IMR-90 (cell line): ENCODE data around the gene DOCK2. TPM values are rescaled to one million over a fixed set of nuclear protein-coding genes. Genes with fewer than 3 reads are reported as not detected.

ENCODE experiments used
- ATAC-seq: fragments of 200-7000 bp; cut with Tn5 transposase; 2 replicates; pipeline ENCODE4 v1.9.1; 2020; ENCODE audit warnings: low read depth, mild to moderate bottlenecking, moderate library complexity
- BruUV-seq: library from RNA; stranded (reverse); fragments of 400-500 nt; replicated peaks from 2 replicates; lab custom pipeline; 2021; lab: Mats Ljungman, UMichigan
- CTCF ChIA-PET: fragments of 300-600 bp; formaldehyde crosslinking; extraction: SDS; loops from one replicate; lab custom pipeline; 2021; ENCODE audit warnings: antibody characterized with exemption; lab: Yijun Ruan, JAX
- POLR2A ChIA-PET: fragments of 300-600 bp; sonication (Branson Sonifier 250); formaldehyde crosslinking; loops from one replicate; lab custom pipeline; 2022; ENCODE audit warnings: antibody characterized with exemption; ENCODE audit not compliant: unreplicated experiment; lab: Charles Lee
- DNase-seq: peaks from one replicate; pipeline ENCODE4 v3.0.0; 2013
- H2AFZ ChIP-seq: replicated peaks from 2 replicates; pipeline ENCODE3; 2013; ENCODE audit warnings: low read length, mild to moderate bottlenecking; ENCODE audit not compliant: poor library complexity
- H2AK5ac ChIP-seq: 2 replicates; pipeline ENCODE4 v1.6.1; 2013; ENCODE audit warnings: low read depth, low read length, inconsistent platforms
- H2AK9ac ChIP-seq: replicated peaks from 2 replicates; pipeline ENCODE3; 2013; ENCODE audit warnings: mild to moderate bottlenecking, low read depth, low read length, moderate library complexity; ENCODE audit not compliant: poor library complexity
- H2BK120ac ChIP-seq: 2 replicates; pipeline ENCODE4 v1.6.1; 2013; ENCODE audit warnings: low read depth, low read length, inconsistent platforms
- H2BK15ac ChIP-seq: 3 replicates; pipeline ENCODE4 v1.6.1; 2013; ENCODE audit warnings: low read depth, low read length, inconsistent platforms
- H2BK20ac ChIP-seq: 2 replicates; pipeline ENCODE4 v1.6.1; 2013; ENCODE audit warnings: low read depth, mild to moderate bottlenecking, inconsistent platforms, low read length, moderate library complexity
- H2BK5ac ChIP-seq: 2 replicates; pipeline ENCODE4 v1.6.1; 2013; ENCODE audit warnings: mild to moderate bottlenecking, low read depth, low read length, inconsistent platforms; ENCODE audit not compliant: poor library complexity, severe bottlenecking
- H3K14ac ChIP-seq: replicated peaks from 2 replicates; pipeline ENCODE4 v1.6.1; 2013; ENCODE audit warnings: low read depth, low read length, inconsistent platforms
- H3K18ac ChIP-seq: 2 replicates; pipeline ENCODE4 v1.6.1; 2013; ENCODE audit warnings: low read depth, low read length, control low read depth
- H3K23ac ChIP-seq: 2 replicates; pipeline ENCODE4 v1.6.1; 2013; ENCODE audit warnings: low read depth, low read length, inconsistent platforms
- H3K27ac ChIP-seq: 2 replicates; pipeline ENCODE4 v1.5.1; 2013; ENCODE audit warnings: mild to moderate bottlenecking, control low read depth, low read length; ENCODE audit not compliant: insufficient read depth
- H3K27me3 ChIP-seq: 2 replicates; pipeline ENCODE4 v1.6.1; 2013; ENCODE audit warnings: low read length; ENCODE audit not compliant: control insufficient read depth, insufficient read depth
- H3K36me3 ChIP-seq: 2 replicates; pipeline ENCODE4 v1.6.1; 2013; ENCODE audit warnings: low read length, mixed read lengths; ENCODE audit not compliant: control insufficient read depth, insufficient read depth
- H3K4ac ChIP-seq: 2 replicates; pipeline ENCODE4 v1.6.1; 2013; ENCODE audit warnings: low read depth, low read length, inconsistent platforms
- H3K4me1 ChIP-seq: 2 replicates; pipeline ENCODE4 v1.6.1; 2013; ENCODE audit warnings: low read length, mixed read lengths; ENCODE audit not compliant: control insufficient read depth, insufficient read depth
- H3K4me2 ChIP-seq: 2 replicates; pipeline ENCODE4 v1.6.1; 2013; ENCODE audit warnings: low read depth, mild to moderate bottlenecking, control low read depth, low read length, moderate library complexity
- H3K4me3 ChIP-seq: 2 replicates; pipeline ENCODE4 v1.5.1; 2013; ENCODE audit warnings: low read depth, mild to moderate bottlenecking, control low read depth, low read length, moderate library complexity; ENCODE audit not compliant: insufficient read depth
- H3K56ac ChIP-seq: 2 replicates; pipeline ENCODE4 v1.6.1; 2013; ENCODE audit warnings: low read length, inconsistent platforms; ENCODE audit not compliant: insufficient read depth; ENCODE audit errors: extremely low read depth
- H3K79me1 ChIP-seq, 2 experiments: 2 replicates each; pipeline ENCODE4 v1.6.1; 2013; ENCODE audit warnings: low read length in 2 of 2, inconsistent platforms in 1 of 2, low read depth in 1 of 2
- H3K9ac ChIP-seq: 2 replicates; pipeline ENCODE4 v1.6.1; 2013; ENCODE audit warnings: low read depth, low read length, control low read depth
- H3K9me1 ChIP-seq: 2 replicates; pipeline ENCODE4 v1.6.1; 2013; ENCODE audit warnings: low read length, inconsistent platforms; ENCODE audit not compliant: insufficient read depth
- H3K9me3 ChIP-seq: 2 replicates; pipeline ENCODE4 v1.6.1; 2013; ENCODE audit warnings: low read length; ENCODE audit not compliant: control insufficient read depth, insufficient read depth
- H4K20me1 ChIP-seq: 2 replicates; pipeline ENCODE4 v1.6.1; 2013; ENCODE audit warnings: low read length, inconsistent platforms; ENCODE audit not compliant: insufficient read depth
- H4K5ac ChIP-seq: 2 replicates; pipeline ENCODE4 v1.6.1; 2013; ENCODE audit warnings: mild to moderate bottlenecking, low read depth, low read length, control low read depth
- H4K8ac ChIP-seq, 2 experiments: 2 replicates each; pipeline ENCODE4 v1.6.1; 2013; ENCODE audit warnings: low read depth in 2 of 2, low read length in 2 of 2, control low read depth in 1 of 2, inconsistent platforms in 1 of 2
- H4K91ac ChIP-seq: 2 replicates; pipeline ENCODE4 v1.6.1; 2013; ENCODE audit warnings: low read depth, low read length, inconsistent platforms; ENCODE audit not compliant: insufficient read depth
- CEBPB ChIP-seq: IDR thresholded peaks from 2 replicates; pipeline ENCODE4 v1.6.1; 2012; ENCODE audit warnings: low read depth, low read length, improper control_type of control experiment
- CHD1 ChIP-seq: IDR thresholded peaks from 2 replicates; pipeline ENCODE4 v1.6.1; 2012; ENCODE audit warnings: low read depth, low read length, improper control_type of control experiment
- CTCF ChIP-seq: conservative IDR thresholded peaks from 2 replicates; pipeline ENCODE4 v1.5.1; 2012; ENCODE audit warnings: mild to moderate bottlenecking, low read depth, low read length, improper control_type of control experiment
- ELK1 ChIP-seq: fragments of 150-350 bp; IDR thresholded peaks from 2 replicates; pipeline ENCODE4 v1.6.1; 2016; ENCODE audit warnings: low read depth, mild to moderate bottlenecking, low read length, moderate library complexity, borderline replicate concordance
- FOS ChIP-seq: fragments of 150-350 bp; IDR thresholded peaks from 2 replicates; pipeline ENCODE4 v1.6.1; 2016; ENCODE audit warnings: low read depth, low read length
- MAFK ChIP-seq: IDR thresholded peaks from 2 replicates; pipeline ENCODE4 v1.6.1; 2012; ENCODE audit warnings: low read depth, low read length, improper control_type of control experiment
- MAZ ChIP-seq: IDR thresholded peaks from 2 replicates; pipeline ENCODE4 v1.6.1; 2012; ENCODE audit warnings: low read depth, mild to moderate bottlenecking, low read length, improper control_type of control experiment, moderate library complexity, borderline replicate concordance
- MXI1 ChIP-seq: IDR thresholded peaks from 2 replicates; pipeline ENCODE4 v1.6.1; 2012; ENCODE audit warnings: low read depth, mild to moderate bottlenecking, low read length, moderate library complexity, borderline replicate concordance
- POLR2A ChIP-seq: IDR thresholded peaks from 2 replicates; pipeline ENCODE4 v1.6.1; 2012; ENCODE audit warnings: mild to moderate bottlenecking, low read depth, low read length
- RAD21 ChIP-seq: IDR thresholded peaks from 2 replicates; pipeline ENCODE4 v1.6.1; 2012; ENCODE audit warnings: low read length, improper control_type of control experiment
- RCOR1 ChIP-seq: IDR thresholded peaks from 2 replicates; pipeline ENCODE4 v1.6.1; 2012; ENCODE audit warnings: mild to moderate bottlenecking, low read length, improper control_type of control experiment; ENCODE audit not compliant: insufficient replicate concordance
- RFX5 ChIP-seq: IDR thresholded peaks from 2 replicates; pipeline ENCODE4 v1.8.0; 2012; ENCODE audit warnings: low read depth, mild to moderate bottlenecking, low read length, moderate library complexity
- SMC3 ChIP-seq: fragments of 150-350 bp; IDR thresholded peaks from 2 replicates; pipeline ENCODE4 v1.6.1; 2016; ENCODE audit warnings: low read depth, mild to moderate bottlenecking, antibody characterized with exemption, low read length, moderate library complexity
- USF2 ChIP-seq: fragments of 150-350 bp; IDR thresholded peaks from 2 replicates; pipeline ENCODE4 v1.6.1; 2017; ENCODE audit warnings: mild to moderate bottlenecking, antibody characterized with exemption, low read length, low read depth
- WGBS, 2 experiments: methylation state at CpG; one replicate each; pipeline versions ENCODE4 v1.1.5 to v1.1.7; 2013; ENCODE audit warnings: missing lambda C conversion rate in 2 of 2; ENCODE audit not compliant: insufficient read length in 1 of 2; ENCODE audit errors: extremely low coverage in 2 of 2; 5-methylcytosine and 5-hydroxymethylcytosine counted together
- dilution Hi-C: fragments of 300-500 bp; cut with HindIII; formaldehyde crosslinking; loops from one replicate; pipeline ENCODE4 v1.14.3; 2018; ENCODE audit warnings: low sequenced_read_pairs; ENCODE audit not compliant: unreplicated experiment
- in situ Hi-C: fragments of 300-500 bp; cut with MboI; formaldehyde crosslinking; loops from 3 replicates; pipeline ENCODE4 v1.14.3; 2019; ENCODE audit warnings: low sequenced_read_pairs, inconsistent platforms, mixed read lengths
- intact Hi-C: fragments of 100-400 bp; cut with micrococcal nuclease; formaldehyde crosslinking; loops from 2 replicates; pipeline ENCODE4 v1.10.0; 2022
- polyA plus RNA-seq, 3 experiments: library from polyadenylated mRNA; depleted of rRNA; stranded (reverse); fragments of >200 nt; gene quantifications; 2 replicates each; pipeline ENCODE4 v1.2.3, GENCODE V29; 2012; ENCODE audit warnings: low replicate concordance in 1 of 3
- total RNA-seq: library from RNA; depleted of rRNA; stranded (reverse); fragments of >200 nt; gene quantifications from 2 replicates; pipeline ENCODE4 v1.2.3, GENCODE V29; 2012

DOCK2 gene
- total and polyA plus RNA-seq, 2 of the 4 experiments (the other 2 are of a cell fraction), result 0.72 to 3.0 TPM

GRCh38 chr5:169615561-169615960 lies 21.5 kb upstream of the DOCK2 start:
- H3K79me1 ChIP-seq, result no peaks in the 10 kb centered on the region
- no peaks in the 10 kb centered on the region for H3K36me3 ChIP-seq
- no CpG with 5 or more reads among the region's 1 CpG for WGBS, 2 experiments
- H3K9me1 ChIP-seq, result no peaks in the 10 kb centered on the region
- no peak overlapping the region for H2BK15ac ChIP-seq
- H3K4me3 ChIP-seq, result no peak overlapping the region
- H2AK5ac ChIP-seq, result no peak overlapping the region
- no peak overlapping the region for H2AFZ ChIP-seq
- no peak overlapping the region for H2BK5ac ChIP-seq
- in situ Hi-C loops (no loop called here), dilution Hi-C loops (no loop called here), intact Hi-C loops (no loop called here)
- no peak overlapping the region for H3K14ac ChIP-seq
- H2BK120ac ChIP-seq, result no peak overlapping the region
- no peak overlapping the region for H4K5ac ChIP-seq
- H3K4ac ChIP-seq, result no peak overlapping the region
- no TSS peak for BruUV-seq
- no peak overlapping the region for H3K56ac ChIP-seq
- no peak overlapping the region for H2BK20ac ChIP-seq
- no peak overlapping the region for H4K91ac ChIP-seq
- no peaks in the 10 kb centered on the region for H3K4me1 ChIP-seq
- no peak for ATAC-seq
- no peak overlapping the region for H3K27ac ChIP-seq
- H4K20me1 ChIP-seq, result no peaks in the 10 kb centered on the region
- no peak overlapping the region for H2AK9ac ChIP-seq
- H4K8ac ChIP-seq, result no peak overlapping the region
- H3K18ac ChIP-seq, result no peak overlapping the region
- no peak for TF ChIP-seq MXI1
- no peak for TF ChIP-seq USF2
- TF ChIP-seq RFX5, result no peak
- no peak for TF ChIP-seq MAFK
- no peak for TF ChIP-seq SMC3
- TF ChIP-seq RAD21, result no peak
- no peak for TF ChIP-seq RCOR1
- TF ChIP-seq CEBPB, result no peak
- no peak for TF ChIP-seq CTCF
- TF ChIP-seq POLR2A, result no peak
- TF ChIP-seq ELK1, result no peak
- no peak for TF ChIP-seq CHD1
- no peak for TF ChIP-seq FOS
- no peak for TF ChIP-seq MAZ
- peaks cover 1% of the 10 kb centered on the region; the same call in 1 of the 2 replicates for H3K9me3 ChIP-seq
- no peaks in the 10 kb centered on the region for H3K27me3 ChIP-seq
- CTCF ChIA-PET, result no interaction called here
- H3K23ac ChIP-seq, result no peak overlapping the region
- no peak for DNase-seq
- no peak overlapping the region for H3K9ac ChIP-seq
- H3K4me2 ChIP-seq, result no peak overlapping the region
- POLR2A ChIA-PET, result no interaction called here
